Measurements from ENCODE around the gene PAX6. TPM values are rescaled to one million over a fixed set of nuclear protein-coding genes. Genes with fewer than 3 reads are reported as not detected.

The PAX6 gene
- total RNA-seq, 6 donors from 2014 or later: not detected

- Histone ChIP-seq H3K4me3 (peak overlapping the region in 3 of 4 donors; percentile 29 to 47 (median 45)), H3K27ac (no peak overlapping the region), H3K9me3 (no peaks in the 10 kb centered on the region), H3K27me3 (peaks cover 2 to 98% (median 78%) of the 10 kb centered on the region in 4 donors), H3K36me3 (no peaks in the 10 kb centered on the region), H3K4me1 (peaks cover 83 to 89% (median 85%) of the 10 kb centered on the region in 4 donors)
- WGBS, 2 donors: 4 to 5% methylated on average over 24 to 35 of the region's 35 CpGs
- TF ChIP-seq POLR2A (IDR thresholded peaks at IDR 0.05) (no peak), CTCF (IDR thresholded peaks at IDR 0.05) (no peak), EP300 (IDR thresholded peaks at IDR 0.05) (no peak), POLR2AphosphoS5 (IDR thresholded peaks at IDR 0.05) (no peak)
- ATAC-seq (ENCODE audit: low FRiP score in 2 of 2) (no peak), DNase-seq (peak in 1 of 2 donors; percentile 74)
Observed at GRCh38 chr11:31813391-31814175, 2.5 kb upstream of the PAX6 start.

GRCh38 chr11:31812383-31813381 is 1.6 kb upstream of the PAX6 start:
- peak in 1 of 2 donors; percentile 3 for ATAC-seq (ENCODE audit: low FRiP score in 2 of 2)
- peaks cover 77 to 82% (median 79%) of the 10 kb centered on the region in 4 donors for H3K4me1 ChIP-seq
- H3K36me3 ChIP-seq: no peaks in the 10 kb centered on the region
- peak in 1 of 2 donors; percentile 86 for DNase-seq
- TF ChIP-seq POLR2A (IDR thresholded peaks at IDR 0.05): no peak
- TF ChIP-seq CTCF (IDR thresholded peaks at IDR 0.05): no peak
- TF ChIP-seq EP300 (IDR thresholded peaks at IDR 0.05): no peak
- TF ChIP-seq POLR2AphosphoS5 (IDR thresholded peaks at IDR 0.05): no peak
- no peaks in the 10 kb centered on the region for H3K9me3 ChIP-seq
- H3K27ac ChIP-seq: no peak overlapping the region
- H3K27me3 ChIP-seq: peaks cover 2 to 98% (median 79%) of the 10 kb centered on the region in 4 donors
- 2 to 5% methylated on average over 40 to 61 of the region's 63 CpGs for WGBS, 2 donors
- peak overlapping the region; percentile 29 to 47 (median 44) for H3K4me3 ChIP-seq

- H3K4me3 ChIP-seq: peak overlapping the region; percentile 13 to 45 (median 30)
- H3K27me3 ChIP-seq: peaks cover 2 to 99% (median 81%) of the 10 kb centered on the region in 4 donors
- H3K9me3 ChIP-seq: no peaks in the 10 kb centered on the region
- WGBS, 2 donors: 7% methylated on average over 19 to 37 of the region's 91 CpGs
- peaks cover 52 to 67% (median 63%) of the 10 kb centered on the region in 4 donors for H3K4me1 ChIP-seq
- DNase-seq (peak in 1 of 2 donors; percentile 87), ATAC-seq (ENCODE audit: low FRiP score in 2 of 2) (peak in 1 of 2 donors; percentile 29)
- H3K27ac ChIP-seq: no peak overlapping the region
- TF ChIP-seq EP300 (IDR thresholded peaks at IDR 0.05) (no peak), CTCF (IDR thresholded peaks at IDR 0.05) (no peak), POLR2AphosphoS5 (IDR thresholded peaks at IDR 0.05) (no peak), POLR2A (IDR thresholded peaks at IDR 0.05) (no peak)
- H3K36me3 ChIP-seq: no peaks in the 10 kb centered on the region
Observed at GRCh38 chr11:31809857-31810778, 1.0 kb downstream of the PAX6 start.

- no peak for DNase-seq
- TF ChIP-seq POLR2AphosphoS5 (IDR thresholded peaks at IDR 0.05) (no peak), CTCF (IDR thresholded peaks at IDR 0.05) (no peak), EP300 (IDR thresholded peaks at IDR 0.05) (no peak), POLR2A (IDR thresholded peaks at IDR 0.05) (no peak)
- WGBS, 2 donors: 21 to 26% methylated on average over 6 of the region's 6 CpGs
- H3K9me3 ChIP-seq: no peaks in the 10 kb centered on the region
- H3K36me3 ChIP-seq: no peaks in the 10 kb centered on the region
- no peak overlapping the region for H3K27ac ChIP-seq
- H3K4me3 ChIP-seq: peak overlapping the region in 2 of 4 donors; percentile 44 to 45
- ATAC-seq (ENCODE audit: low FRiP score in 2 of 2): no peak
- peaks cover 2 to 99% (median 82%) of the 10 kb centered on the region in 4 donors for H3K27me3 ChIP-seq
- peaks cover 54 to 69% (median 63%) of the 10 kb centered on the region in 4 donors for H3K4me1 ChIP-seq
Observed at GRCh38 chr11:31809541-31809856, 1.6 kb downstream of the PAX6 start.
